ENCODE results near the gene INHBA.

- TF ChIP-seq CTCF (IDR thresholded peaks at IDR 0.05; ENCODE audit: low read length) (no peak), EZH2 (IDR thresholded peaks at IDR 0.05; ENCODE audit: borderline replicate concordance, low read length) (no peak)
Observed at GRCh38 chr7:41716691-41717090, 13.8 kb upstream of the INHBA start.
